ENCODE data around the gene HOXA7. TPM values are rescaled to one million over a fixed set of nuclear protein-coding genes. Genes with fewer than 3 reads are reported as not detected.

HOXA7 gene
- total RNA-seq, 2 experiments from 2014 or later = not detected

- ChIA-PET POLR2A (no interaction called here), CTCF (interaction anchor here (0.7 to 1.2 kb wide), 2 partner anchors 9 to 41 kb away, joined by 4 to 6 read pairs; no protein-coding TSS in a partner anchor)
- Mint-ChIP-seq H3K9me3 (no peaks in the 10 kb centered on the region), H3K4me1 (no peaks in the 10 kb centered on the region), H3K4me3 (no peak overlapping the region), H3K27ac (no peak overlapping the region), H3K27me3 (peaks cover 32% of the 10 kb centered on the region), H3K36me3 (ENCODE audit: low read depth) (no peaks in the 10 kb centered on the region)
- DNase-seq = no peak
Observed at GRCh38 chr7:27141137-27141922, 15.1 kb downstream of the HOXA7 start.

- H3K36me3 Mint-ChIP-seq (ENCODE audit: low read depth) = no peaks in the 10 kb centered on the region
- H3K27ac Mint-ChIP-seq = no peak overlapping the region
- ChIA-PET CTCF (interaction anchor here (1.2 kb wide), 1 partner anchor 10 kb away, joined by 6 read pairs; no protein-coding TSS in a partner anchor), POLR2A (no interaction called here)
- H3K4me1 Mint-ChIP-seq = peaks cover 6% of the 10 kb centered on the region
- H3K9me3 Mint-ChIP-seq = no peaks in the 10 kb centered on the region
- H3K4me3 Mint-ChIP-seq = no peak overlapping the region
- DNase-seq = no peak
- peaks cover 38% of the 10 kb centered on the region for H3K27me3 Mint-ChIP-seq
Observed at GRCh38 chr7:27140126-27140857, 16.2 kb downstream of the HOXA7 start.

- no peak for DNase-seq
- Mint-ChIP-seq H3K4me1 (peaks cover 13% of the 10 kb centered on the region), H3K36me3 (ENCODE audit: low read depth) (no peaks in the 10 kb centered on the region), H3K27ac (no peak overlapping the region), H3K27me3 (peaks cover 46% of the 10 kb centered on the region), H3K9me3 (no peaks in the 10 kb centered on the region), H3K4me3 (no peak overlapping the region)
- ChIA-PET CTCF (interaction anchor here (1.2 kb wide), 1 partner anchor 11 kb away, joined by 6 read pairs; no protein-coding TSS in a partner anchor), POLR2A (no interaction called here)
Observed at GRCh38 chr7:27139334-27140125, 16.9 kb downstream of the HOXA7 start.

- Mint-ChIP-seq H3K4me1 (peaks cover 19% of the 10 kb centered on the region), H3K27me3 (peaks cover 52% of the 10 kb centered on the region), H3K36me3 (ENCODE audit: low read depth) (no peaks in the 10 kb centered on the region), H3K4me3 (no peak overlapping the region), H3K27ac (no peak overlapping the region), H3K9me3 (no peaks in the 10 kb centered on the region)
- ChIA-PET CTCF (no interaction called here), POLR2A (no interaction called here)
- no peak for DNase-seq
Observed at GRCh38 chr7:27138985-27139333, 17.5 kb downstream of the HOXA7 start.

- H3K27me3 Mint-ChIP-seq = peaks cover 57% of the 10 kb centered on the region
- DNase-seq = no peak
- no peak overlapping the region for H3K27ac Mint-ChIP-seq
- no peak overlapping the region for H3K4me3 Mint-ChIP-seq
- peaks cover 21% of the 10 kb centered on the region for H3K4me1 Mint-ChIP-seq
- no peaks in the 10 kb centered on the region for H3K9me3 Mint-ChIP-seq
- CTCF ChIA-PET = no interaction called here
- no peaks in the 10 kb centered on the region for H3K36me3 Mint-ChIP-seq (ENCODE audit: low read depth)
- POLR2A ChIA-PET = no interaction called here
Observed at GRCh38 chr7:27138472-27138871, 18.0 kb downstream of the HOXA7 start.

- CTCF ChIA-PET = no interaction called here
- Mint-ChIP-seq H3K36me3 (ENCODE audit: low read depth) (no peaks in the 10 kb centered on the region), H3K4me1 (peaks cover 21% of the 10 kb centered on the region), H3K27me3 (peaks cover 61% of the 10 kb centered on the region), H3K27ac (no peak overlapping the region), H3K4me3 (no peak overlapping the region), H3K9me3 (no peaks in the 10 kb centered on the region)
- POLR2A ChIA-PET = no interaction called here
- DNase-seq = no peak
Observed at GRCh38 chr7:27137640-27138315, 18.7 kb downstream of the HOXA7 start.

- DNase-seq = no peak
Observed at GRCh38 chr7:27134392-27134791, 22.1 kb downstream of the HOXA7 start.

GRCh38 chr7:27133409-27134231 lies 22.9 kb downstream of the HOXA7 start:
- CTCF ChIA-PET = no interaction called here
- Mint-ChIP-seq H3K4me1 (peaks cover 21% of the 10 kb centered on the region), H3K27me3 (peaks cover 69% of the 10 kb centered on the region), H3K36me3 (ENCODE audit: low read depth) (no peaks in the 10 kb centered on the region), H3K4me3 (no peak overlapping the region), H3K27ac (no peak overlapping the region), H3K9me3 (peaks cover 2% of the 10 kb centered on the region)
- POLR2A ChIA-PET = interaction anchor here (0.6 kb wide), 1 partner anchor 426 kb away, joined by 3 read pairs; no protein-coding TSS in a partner anchor
- DNase-seq = no peak

More at GRCh38 chr7:27134392-27134791, 22.1 kb downstream of the HOXA7 start:
- POLR2A ChIA-PET = interaction anchor here (0.6 kb wide), 1 partner anchor 427 kb away, joined by 3 read pairs; no protein-coding TSS in a partner anchor
- Mint-ChIP-seq H3K36me3 (ENCODE audit: low read depth) (no peaks in the 10 kb centered on the region), H3K27ac (no peak overlapping the region), H3K9me3 (peaks cover 2% of the 10 kb centered on the region), H3K4me3 (no peak overlapping the region), H3K27me3 (peaks cover 66% of the 10 kb centered on the region), H3K4me1 (peaks cover 21% of the 10 kb centered on the region)
- CTCF ChIA-PET = interaction anchor here (0.5 to 1.2 kb wide), 2 partner anchors 16 to 72 kb away, joined by 4 to 6 read pairs; no protein-coding TSS in a partner anchor

GRCh38 chr7:27132978-27133377 lies 23.5 kb downstream of the HOXA7 start:
- Mint-ChIP-seq H3K36me3 (ENCODE audit: low read depth) (no peaks in the 10 kb centered on the region), H3K4me1 (peaks cover 21% of the 10 kb centered on the region), H3K27ac (no peak overlapping the region), H3K4me3 (no peak overlapping the region), H3K27me3 (peaks cover 71% of the 10 kb centered on the region), H3K9me3 (peaks cover 2% of the 10 kb centered on the region)
- ChIA-PET POLR2A (no interaction called here), CTCF (no interaction called here)
- DNase-seq = no peak

- ChIA-PET CTCF (interaction anchor here (0.5 to 1.5 kb wide), 2 partner anchors 13 to 891 kb away, joined by 5 to 6 read pairs; no protein-coding TSS in a partner anchor), POLR2A (no interaction called here)
- DNase-seq = no peak
- H3K4me1 Mint-ChIP-seq = peaks cover 21% of the 10 kb centered on the region
- peaks cover 71% of the 10 kb centered on the region for H3K27me3 Mint-ChIP-seq
- H3K4me3 Mint-ChIP-seq = no peak overlapping the region
- H3K9me3 Mint-ChIP-seq = peaks cover 2% of the 10 kb centered on the region
- H3K27ac Mint-ChIP-seq = no peak overlapping the region
- no peaks in the 10 kb centered on the region for H3K36me3 Mint-ChIP-seq (ENCODE audit: low read depth)
Observed at GRCh38 chr7:27132214-27132613, 24.3 kb downstream of the HOXA7 start.

GRCh38 chr7:27131390-27131819 lies 25.1 kb downstream of the HOXA7 start:
- Mint-ChIP-seq H3K36me3 (ENCODE audit: low read depth) (no peaks in the 10 kb centered on the region), H3K4me1 (peaks cover 21% of the 10 kb centered on the region), H3K27ac (no peak overlapping the region), H3K27me3 (peaks cover 72% of the 10 kb centered on the region), H3K9me3 (peaks cover 2% of the 10 kb centered on the region), H3K4me3 (peak overlapping the region; percentile 43)
- ChIA-PET POLR2A (no interaction called here), CTCF (interaction anchor here (0.5 to 1.5 kb wide), 3 partner anchors 12 to 891 kb away, joined by 3 to 6 read pairs (median 5); no protein-coding TSS in a partner anchor)
- DNase-seq = no peak

All from activated CD4-positive, alpha-beta T cell treated with anti-CD3 and anti-CD28 coated beads, Interleukin-2, amount 10 ng/mL, durations not matched to agents 7 days and 5 days (primary cell).